Activated T-helper 1 cell treated with anti-CD3 and anti-CD28 coated beads, Interleukin-12 subunit alpha, Interleukin-12 subunit beta, Interleukin-2, Interleukin-4 antibody, amounts not matched to agents 30 ng/mL and 10 ng/mL and 1 ng/mL, durations not matched to agents 14 hours and 24 hours and 36 hours (primary cell): Measurements from ENCODE around the gene USP13. TPM values are rescaled to one million over a fixed set of nuclear protein-coding genes. Genes with fewer than 3 reads are reported as not detected.

ENCODE experiments used
- DNase-seq: peaks from one replicate; pipeline ENCODE4 v3.0.0; 2021; ENCODE audit warnings: low spot score
- H3K27ac Mint-ChIP-seq: one replicate; pipeline ENCODE4 v1.8.0; 2021; ENCODE audit warnings: mild to moderate bottlenecking, mixed read lengths
- H3K27me3 Mint-ChIP-seq: one replicate; pipeline ENCODE4 v1.8.0; 2022; ENCODE audit warnings: mild to moderate bottlenecking, moderate library complexity, mixed read lengths; ENCODE audit not compliant: insufficient read depth
- H3K36me3 Mint-ChIP-seq: one replicate; pipeline ENCODE4 v1.8.0; 2021; ENCODE audit warnings: low read depth, mixed read lengths
- H3K4me1 Mint-ChIP-seq: one replicate; pipeline ENCODE4 v1.8.0; 2021; ENCODE audit warnings: low read depth, mixed read lengths
- H3K4me3 Mint-ChIP-seq: one replicate; pipeline ENCODE4 v1.8.0; 2021; ENCODE audit warnings: mild to moderate bottlenecking, moderate library complexity, mixed read lengths
- H3K9me3 Mint-ChIP-seq: one replicate; pipeline ENCODE4 v1.8.0; 2021; ENCODE audit warnings: mixed read lengths
- intact Hi-C: fragments of 100-400 bp; cut with micrococcal nuclease; formaldehyde crosslinking; loops from one replicate; pipeline ENCODE4 v1.15.1; 2024
- total RNA-seq: library from RNA; stranded (reverse); gene quantifications from 2 replicates; pipeline ENCODE4 v1.2.3, GENCODE V29; 2022

The USP13 gene
- total RNA-seq, 1 donor from 2014 or later: 11.3 TPM

DNA sequence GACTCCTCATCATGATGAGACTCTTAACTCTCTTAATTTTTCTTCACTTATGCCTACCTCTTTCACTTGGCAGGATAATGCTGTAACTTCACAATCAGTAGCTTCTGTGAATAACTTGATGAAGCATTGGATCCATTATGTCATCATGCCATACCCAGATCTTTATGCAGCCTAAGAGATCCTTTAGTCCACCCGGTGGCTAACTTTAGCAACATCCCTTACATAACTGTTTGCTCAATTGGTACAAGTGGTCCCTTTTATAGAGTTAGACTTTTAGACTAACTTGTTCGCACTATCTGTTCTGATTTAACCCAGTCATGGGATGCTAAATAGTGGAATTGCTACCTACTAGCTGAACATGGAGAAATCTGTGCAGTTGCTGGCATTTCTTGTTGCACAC, 184.5 kb downstream of the USP13 start:
- H3K4me3 Mint-ChIP-seq: no peak overlapping the region
- H3K4me1 Mint-ChIP-seq: no peaks in the 10 kb centered on the region
- no peaks in the 10 kb centered on the region for H3K9me3 Mint-ChIP-seq
- H3K27ac Mint-ChIP-seq: no peak overlapping the region
- DNase-seq: no peak
- no peaks in the 10 kb centered on the region for H3K36me3 Mint-ChIP-seq
- H3K27me3 Mint-ChIP-seq: peaks cover 4% of the 10 kb centered on the region
- intact Hi-C loops: no loop called here

Other genes starting within 250 kb of the USP13 start
- gene GNB4, start 201.6 kb upstream of the USP13 start, total RNA-seq: 13.9 and 15.4 TPM in 2 replicates
- 113 and 117 TPM in 2 replicates for gene ACTL6A, start 90.1 kb upstream of the USP13 start, total RNA-seq
- 65.1 and 65.5 TPM in 2 replicates for gene MRPL47, start 48.4 kb upstream of the USP13 start, total RNA-seq
- gene NDUFB5, start 48.2 kb upstream of the USP13 start, total RNA-seq: 81.5 and 86.1 TPM in 2 replicates